ENCODE data around the gene MICAL3.
"Not testable (repeated sequence)": the region's sequence is repeated elsewhere in the genome, so short reads cannot be mapped to it uniquely, and the experiment has no call there.

Gene MICAL3

DNA sequence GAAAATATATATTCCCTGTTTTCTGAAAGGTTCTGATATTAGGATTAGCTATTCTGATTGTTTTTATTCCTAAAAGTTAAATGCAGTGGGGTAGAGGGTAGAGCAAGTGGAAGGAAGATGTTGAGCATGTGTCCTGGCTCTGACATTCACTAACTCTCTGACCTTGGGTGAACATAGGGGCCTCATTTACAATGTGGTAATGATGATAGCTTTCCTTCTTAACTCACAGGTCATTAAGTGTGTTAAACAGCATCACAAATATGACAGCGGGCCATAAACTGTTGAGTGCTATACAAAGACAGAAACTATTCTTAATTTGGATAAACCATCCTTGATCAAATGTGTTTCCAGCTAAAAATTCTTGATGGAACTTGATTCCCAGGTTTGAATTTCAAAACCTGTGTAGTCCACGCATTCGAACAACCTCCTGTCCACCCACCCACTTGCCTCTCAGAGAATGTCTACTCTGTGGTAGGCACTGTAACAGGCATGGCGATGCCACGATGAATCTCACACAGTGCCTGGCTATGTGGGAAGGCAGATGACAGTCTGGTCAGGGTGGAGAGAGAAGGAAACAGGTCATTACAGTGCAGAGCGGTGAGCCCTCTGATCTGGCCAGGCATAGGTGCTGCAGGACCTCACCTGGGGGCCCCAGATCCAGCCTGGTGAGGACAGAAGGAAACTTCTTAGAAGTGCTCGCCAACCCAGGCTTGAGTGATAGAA, 34.2 kb upstream of the MICAL3 start:
- DNase-seq: no peak

DNA sequence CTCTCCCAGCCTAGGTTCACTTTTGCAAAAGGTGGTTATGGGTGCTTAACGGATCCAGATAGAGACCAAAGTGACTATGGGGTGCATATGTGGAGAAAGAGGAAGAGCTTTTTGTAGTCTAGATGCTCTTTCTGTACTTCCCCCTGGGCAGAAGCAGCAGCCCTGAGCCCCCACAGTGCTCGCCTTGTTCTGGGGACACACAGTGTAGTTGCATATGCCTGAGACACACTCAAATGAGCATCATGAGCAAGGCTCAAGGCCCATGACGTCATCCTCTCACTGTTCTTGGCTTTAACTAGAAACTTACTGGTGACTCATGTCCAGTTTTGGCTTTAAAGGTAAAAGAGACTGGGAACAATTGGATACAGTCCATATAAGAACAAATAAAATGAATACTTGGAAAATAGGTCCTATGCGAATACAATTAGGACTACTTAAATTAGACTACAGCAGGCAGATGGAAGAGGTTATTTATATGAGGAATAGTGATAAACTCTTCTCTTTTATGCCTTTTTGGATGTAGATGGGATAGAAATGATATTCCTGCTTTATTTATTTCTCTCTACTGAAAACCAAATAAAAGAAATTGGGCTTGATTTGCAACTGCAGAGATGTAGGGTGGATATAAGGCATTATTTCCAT, 33.3 kb upstream of the MICAL3 start:
- DNase-seq: no peak

DNA sequence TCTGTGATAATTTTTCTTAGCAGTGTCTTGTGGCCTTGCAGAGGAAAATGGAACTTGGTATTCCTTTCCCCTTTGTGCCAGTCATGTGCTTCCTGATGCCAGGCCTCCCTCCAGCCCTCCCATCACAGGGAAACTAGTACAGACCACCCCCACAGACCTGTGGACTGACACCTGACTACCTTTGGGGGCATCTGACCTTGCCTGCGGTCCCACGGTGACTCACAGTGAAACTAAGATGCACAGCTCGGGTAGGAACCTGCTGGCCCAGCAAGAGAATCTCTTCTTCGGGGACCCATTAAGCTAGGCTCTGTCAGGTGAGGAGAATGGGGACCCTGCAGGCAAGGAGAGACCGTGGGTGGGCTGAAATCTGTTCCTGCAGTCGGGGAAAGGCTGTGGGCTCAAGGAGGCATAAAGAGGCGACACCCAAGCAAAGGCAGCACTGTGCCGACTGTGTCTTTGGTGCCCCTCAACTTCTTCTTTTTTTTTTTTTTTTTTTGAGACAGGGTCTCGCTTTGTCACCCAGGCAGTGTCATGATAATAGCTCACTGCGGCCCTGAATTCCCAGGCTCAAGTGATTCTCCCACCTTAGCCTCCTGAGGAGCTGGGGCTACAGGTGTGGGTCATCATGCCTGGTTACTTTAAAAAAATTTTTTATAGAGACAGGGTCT, 32.6 kb upstream of the MICAL3 start:
- no peak for DNase-seq

DNA sequence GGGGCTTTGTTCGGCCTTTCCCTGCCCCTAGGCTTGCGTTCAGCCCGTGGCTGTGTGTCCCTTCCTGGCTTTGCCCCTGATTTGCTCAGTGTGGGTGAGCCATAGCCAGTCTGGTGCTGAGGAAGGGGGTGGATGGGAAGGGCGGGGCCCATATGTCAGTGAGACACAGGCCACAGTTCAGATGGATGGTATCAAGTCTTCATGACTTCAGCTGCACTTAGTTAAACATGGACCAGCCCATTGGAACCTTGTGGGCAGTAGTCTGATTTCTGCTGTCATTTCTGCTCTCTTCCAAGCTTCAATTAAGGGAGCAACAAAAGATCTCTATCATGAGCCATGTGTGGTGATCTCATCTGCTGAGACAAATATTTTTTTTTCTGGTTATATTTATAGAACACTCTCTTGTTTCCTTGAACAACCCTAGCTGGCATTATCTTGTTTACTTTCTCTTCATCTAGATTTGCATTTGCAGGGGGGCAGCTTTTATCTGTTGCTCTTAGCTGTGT, 31.9 kb upstream of the MICAL3 start:
- DNase-seq: no peak

DNA sequence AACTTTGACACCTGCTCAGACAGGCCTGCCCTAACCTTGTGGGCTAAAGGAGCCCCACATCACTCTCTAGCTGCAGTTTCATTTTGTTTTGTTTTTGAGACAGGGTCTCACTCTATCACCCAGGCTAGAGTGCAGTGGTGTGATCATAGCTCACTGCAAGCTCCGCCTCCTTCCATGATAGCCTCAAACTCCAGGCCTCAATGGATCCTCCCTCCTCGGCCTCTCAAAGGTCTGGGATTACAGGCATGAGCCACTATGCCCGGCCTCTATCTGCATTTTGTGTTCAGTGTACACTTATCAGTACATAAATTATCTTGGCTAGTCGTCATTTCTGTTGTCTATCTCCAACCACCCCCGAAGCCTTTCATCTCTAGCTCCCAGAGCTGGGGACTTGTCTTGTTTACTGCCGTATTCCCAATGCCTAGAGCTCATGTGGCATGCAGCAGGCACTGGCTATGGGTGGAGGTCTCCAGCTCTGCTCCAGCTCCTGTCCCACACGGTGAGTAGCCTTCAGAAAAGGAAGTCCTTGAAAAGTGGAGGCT, 31.3 kb upstream of the MICAL3 start:
- no peak for DNase-seq

DNA sequence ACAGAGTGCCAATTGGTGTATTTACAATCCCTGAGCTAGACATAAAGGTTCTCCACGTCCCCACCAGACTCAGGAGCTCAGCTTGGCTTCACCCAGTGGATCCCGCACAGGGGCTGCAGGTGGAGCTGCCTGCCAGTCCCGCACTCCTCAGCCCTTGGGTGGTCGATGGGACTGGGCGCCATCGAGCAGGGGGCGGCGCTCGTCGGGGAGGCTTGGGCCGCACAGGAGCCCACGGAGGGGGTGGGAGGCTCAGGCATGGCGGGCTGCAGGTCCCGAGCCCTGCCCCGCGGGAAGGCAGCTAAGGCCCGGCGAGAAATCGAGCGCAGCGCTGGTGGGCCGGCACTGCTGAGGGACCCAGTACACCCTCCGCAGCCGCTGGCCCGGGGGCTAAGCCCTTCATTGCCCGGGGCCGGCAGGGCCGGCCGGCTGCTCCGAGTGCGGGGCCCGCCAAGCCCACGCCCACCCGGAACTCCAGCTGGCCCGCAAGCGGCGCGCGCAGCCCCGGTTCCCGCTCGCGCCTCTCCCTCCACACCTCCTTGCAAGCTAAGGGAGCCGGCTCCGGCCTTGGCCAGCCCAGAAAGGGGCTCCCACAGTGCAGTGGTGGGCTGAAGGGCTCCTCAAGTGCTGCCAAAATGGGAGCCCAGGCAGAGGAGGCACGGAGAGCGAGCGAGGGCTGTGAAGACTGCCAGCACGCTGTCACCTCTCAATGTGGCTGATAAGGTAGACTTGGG, 29.0 kb upstream of the MICAL3 start:
- DNase-seq: not testable (repeated sequence)

DNA sequence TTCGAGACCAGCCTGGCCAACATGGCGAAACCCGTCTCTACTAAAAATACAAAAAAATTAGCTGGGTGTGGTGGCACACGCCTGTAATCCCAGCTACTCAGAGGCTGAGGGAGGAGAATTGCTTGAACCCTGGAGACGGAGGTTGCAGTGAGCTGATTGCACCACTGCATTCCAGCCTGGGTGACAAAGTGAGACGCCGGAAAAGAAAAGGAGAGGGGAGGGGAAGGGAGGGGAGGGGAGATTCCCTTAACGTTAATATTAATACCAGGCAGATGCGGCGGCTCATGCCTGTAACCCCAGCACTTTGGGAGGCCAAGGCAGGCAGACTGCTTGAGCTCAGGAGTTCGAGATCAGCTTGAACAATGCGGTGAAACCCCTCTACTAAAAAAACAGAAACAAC, 26.8 kb upstream of the MICAL3 start:
- DNase-seq: not testable (repeated sequence)

DNA sequence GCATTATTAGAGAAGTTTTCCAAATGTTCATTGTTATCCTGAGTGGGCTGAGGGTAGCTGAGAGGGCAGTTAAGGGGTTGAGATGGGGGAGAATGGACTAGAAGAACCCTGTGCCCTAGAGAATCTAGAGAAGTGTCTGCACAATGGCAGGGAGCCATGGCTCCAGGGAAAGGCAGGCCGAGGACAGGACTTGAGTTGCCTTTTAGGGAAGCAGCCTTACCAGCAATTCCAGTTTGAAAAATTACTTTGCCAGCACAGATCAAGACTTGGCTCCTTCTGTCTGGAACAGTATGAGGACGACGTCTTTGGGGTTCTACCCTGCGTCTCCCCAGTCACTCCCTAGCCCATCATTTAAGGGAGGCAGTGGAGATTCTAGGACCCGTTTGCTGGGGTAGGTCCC, 25.7 kb upstream of the MICAL3 start:
- no peak for DNase-seq

DNA sequence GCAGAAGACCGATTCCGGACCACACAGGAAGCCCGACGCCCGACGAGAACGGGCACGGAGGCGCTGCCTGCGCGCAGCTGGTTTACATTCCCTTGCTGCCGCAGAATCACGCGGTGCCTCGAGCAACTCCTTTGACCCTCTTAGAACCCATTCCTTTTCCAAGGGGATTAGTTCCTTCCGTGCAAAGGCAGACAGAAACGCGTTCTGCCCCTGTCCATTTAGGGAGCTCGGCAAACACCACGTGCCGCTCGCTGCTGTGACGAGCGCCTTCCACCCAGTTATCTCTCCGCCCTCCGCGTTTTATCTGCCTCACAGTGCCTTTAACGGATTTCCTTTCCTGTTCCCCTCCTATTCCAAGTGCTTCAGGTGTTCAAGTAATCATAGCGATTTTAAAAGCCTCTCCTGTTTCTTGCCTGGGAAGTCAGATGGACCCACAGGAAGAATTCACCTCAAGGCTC, 24.1 kb upstream of the MICAL3 start:
- DNase-seq: no peak

DNA sequence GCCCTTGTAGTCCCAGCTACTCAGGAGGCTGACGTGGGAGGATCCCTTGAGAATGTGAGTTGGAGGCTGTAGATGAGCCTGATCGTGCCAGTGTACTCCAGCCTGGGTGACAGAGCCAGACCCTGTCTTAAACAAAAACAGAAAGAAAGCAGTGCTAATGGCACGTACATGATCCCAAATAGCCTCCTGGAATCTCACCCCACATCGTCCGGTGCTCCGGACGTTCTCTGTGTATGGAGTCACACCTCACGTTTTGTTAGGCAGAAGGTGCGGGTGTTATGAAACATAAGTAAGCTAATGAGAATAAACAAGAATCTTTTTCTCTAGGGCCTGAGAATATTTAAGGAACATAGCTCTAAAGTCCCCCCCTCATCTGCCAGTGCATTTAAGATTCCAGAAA, 23.7 kb upstream of the MICAL3 start:
- no peak for DNase-seq

DNA sequence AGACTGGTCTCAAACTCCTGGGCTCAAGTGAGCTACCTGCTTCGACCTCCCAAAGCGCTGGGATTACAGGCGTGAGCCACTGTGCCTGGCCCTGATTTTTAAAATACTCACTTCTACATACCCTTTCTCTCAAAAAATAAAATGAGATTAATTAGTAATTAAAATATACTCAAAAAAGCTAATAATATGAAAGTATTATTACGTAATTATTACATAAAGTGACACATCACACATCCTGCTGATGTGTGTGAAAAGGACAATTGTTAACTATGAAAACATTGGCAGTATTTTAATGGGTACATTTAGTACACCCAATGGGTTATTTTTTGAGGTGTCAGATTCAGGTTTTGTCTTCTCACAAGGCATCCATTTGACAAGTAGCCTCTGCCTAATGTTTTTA, 21.4 kb upstream of the MICAL3 start:
- DNase-seq: no peak

DNA sequence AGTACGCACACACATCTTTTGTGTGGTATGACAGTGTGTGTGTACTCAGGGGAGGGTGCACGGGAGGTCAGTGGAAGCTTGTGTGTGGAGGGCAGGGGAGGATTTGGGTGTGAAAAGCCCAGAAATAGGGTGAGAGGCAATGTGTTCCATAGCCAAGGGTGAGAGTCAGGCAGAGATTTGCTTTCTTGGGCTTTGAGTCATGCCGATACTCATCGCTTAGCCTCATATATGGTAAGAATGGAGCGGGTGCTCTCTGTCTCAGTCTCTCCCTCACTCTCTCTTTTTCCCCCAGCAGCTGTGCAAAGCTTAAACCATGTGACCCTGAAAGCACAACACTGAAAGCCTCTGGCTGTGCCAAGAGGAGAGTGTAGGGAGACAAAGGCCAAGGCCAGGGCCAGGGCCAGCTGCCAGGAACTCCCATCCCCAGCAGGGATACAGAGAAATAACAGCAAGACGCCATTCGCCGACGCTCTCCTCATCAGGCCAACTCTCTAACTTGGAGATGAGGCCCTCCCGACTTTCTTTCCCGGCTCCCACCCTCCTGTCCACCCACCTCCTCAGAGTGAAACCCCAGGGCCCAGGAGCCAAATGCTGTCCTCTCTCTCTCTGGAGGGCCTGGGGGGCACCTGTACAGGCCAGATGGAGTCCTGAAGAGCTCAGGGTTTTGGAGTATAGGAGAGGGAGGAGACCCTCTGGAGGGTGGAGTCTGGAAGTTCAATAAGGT, 20.3 kb upstream of the MICAL3 start:
- no peak for DNase-seq

DNA sequence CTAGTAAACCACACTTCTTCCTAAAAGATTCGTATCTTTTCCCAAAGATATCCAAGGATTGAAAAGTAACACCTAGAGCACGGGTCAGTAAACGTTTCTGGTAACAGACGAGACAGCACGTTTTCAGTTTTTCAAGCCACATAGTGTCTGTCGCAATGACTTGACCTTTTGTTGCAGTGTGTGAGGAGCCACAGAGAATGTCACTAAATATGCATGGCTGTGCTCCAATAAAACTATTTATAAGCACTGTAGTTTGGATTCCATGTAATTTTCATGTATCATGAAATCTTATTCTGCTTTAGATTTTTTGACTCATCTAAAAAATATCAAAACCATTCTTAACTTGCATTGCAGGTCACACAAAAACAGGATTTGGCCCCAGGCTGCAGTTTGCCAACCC, 18.3 kb upstream of the MICAL3 start:
- no peak for DNase-seq

DNA sequence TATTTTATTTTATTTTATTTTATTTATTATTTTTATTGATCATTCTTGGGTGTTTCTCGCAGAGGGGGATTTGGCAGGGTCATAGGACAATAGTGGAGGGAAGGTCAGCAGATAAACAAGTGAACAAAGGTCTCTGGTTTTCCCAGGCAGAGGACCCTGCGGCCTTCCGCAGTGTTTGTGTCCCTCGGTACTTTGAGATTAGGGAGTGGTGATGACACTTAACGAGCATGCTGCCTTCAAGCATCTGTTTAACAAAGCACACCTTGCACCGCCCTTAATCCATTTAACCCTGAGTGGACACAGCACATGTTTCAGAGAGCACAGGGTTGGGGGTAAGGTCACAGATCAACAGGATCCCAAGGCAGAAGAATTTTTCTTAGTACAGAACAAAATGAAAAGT, 16.5 kb upstream of the MICAL3 start:
- not testable (repeated sequence) for DNase-seq

DNA sequence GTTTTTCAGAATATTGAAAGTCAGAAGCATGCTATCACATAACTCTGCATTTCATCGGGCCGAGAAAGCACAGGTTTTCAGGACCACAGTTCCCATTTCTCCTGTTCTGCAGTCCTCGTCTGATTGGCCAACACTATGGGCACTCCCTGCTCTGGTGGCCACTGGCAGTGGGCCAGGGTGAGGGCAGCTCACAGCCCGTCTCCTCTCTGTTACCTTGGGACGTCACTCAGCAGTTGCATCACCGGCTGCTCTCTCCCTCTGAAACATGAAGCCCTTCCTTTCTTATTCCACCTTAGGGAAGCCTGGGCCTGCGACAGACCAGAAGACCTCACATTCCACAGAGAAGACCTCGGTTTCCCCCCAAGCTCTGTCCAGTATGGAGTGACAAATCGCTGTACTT, 11.4 kb upstream of the MICAL3 start:
- no peak for DNase-seq

DNA sequence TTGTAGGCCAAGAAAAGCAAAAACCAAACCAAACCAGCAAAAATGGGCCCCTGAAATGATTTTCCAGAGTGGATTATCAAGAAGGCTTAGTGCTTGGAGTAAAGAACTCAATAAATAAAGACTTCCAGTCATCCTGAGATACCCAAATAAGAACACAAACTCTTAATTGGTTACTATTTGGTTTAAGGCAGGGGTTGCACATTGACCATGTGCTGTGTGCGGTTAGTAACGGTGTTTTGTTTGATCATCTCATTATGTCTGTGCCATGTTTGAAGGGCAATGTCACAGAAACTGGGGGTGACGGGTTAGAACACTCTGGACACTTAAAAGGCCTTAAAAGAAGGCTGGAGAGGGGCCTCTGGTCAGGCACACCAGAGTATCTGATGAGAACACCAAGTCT, 9.7 kb upstream of the MICAL3 start:
- DNase-seq: no peak

DNA sequence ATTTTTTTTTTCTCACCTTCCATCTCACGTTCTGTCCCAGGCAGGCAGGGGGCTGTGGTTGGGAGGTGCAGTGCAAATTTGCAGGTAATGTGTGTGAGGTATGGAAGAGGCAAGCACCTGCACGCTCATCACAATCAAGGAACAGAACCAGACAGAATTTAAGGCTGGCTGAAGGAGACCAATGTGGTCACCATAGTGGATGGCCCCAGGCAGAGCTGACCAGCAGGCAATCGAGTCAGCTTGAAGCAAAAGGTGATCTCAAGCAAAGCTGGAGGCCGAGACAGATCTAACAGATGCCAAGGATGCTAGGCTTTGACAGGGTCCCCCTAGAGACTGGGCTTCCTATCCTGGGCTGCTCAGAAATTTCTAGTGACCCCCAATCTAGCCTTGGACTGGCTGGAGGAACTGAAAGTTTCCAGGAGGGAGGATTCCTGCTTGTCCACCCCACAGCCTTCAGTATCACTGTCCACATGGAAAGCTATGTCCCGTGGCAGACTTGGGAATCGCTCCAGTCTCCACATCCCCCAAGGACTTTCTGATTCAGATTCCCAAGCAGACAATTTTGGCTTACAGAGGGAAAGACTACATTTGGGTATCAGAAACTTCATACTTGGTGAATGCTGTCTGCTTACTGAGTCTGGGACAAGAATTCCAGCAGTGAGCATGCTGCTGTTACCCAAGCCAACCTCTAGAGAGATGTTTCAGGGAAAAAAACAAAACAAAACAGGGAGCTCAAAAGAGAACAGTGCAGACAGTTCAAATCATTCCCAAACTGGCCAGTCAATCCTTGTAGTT, 9.0 kb upstream of the MICAL3 start:
- no peak for DNase-seq

DNA sequence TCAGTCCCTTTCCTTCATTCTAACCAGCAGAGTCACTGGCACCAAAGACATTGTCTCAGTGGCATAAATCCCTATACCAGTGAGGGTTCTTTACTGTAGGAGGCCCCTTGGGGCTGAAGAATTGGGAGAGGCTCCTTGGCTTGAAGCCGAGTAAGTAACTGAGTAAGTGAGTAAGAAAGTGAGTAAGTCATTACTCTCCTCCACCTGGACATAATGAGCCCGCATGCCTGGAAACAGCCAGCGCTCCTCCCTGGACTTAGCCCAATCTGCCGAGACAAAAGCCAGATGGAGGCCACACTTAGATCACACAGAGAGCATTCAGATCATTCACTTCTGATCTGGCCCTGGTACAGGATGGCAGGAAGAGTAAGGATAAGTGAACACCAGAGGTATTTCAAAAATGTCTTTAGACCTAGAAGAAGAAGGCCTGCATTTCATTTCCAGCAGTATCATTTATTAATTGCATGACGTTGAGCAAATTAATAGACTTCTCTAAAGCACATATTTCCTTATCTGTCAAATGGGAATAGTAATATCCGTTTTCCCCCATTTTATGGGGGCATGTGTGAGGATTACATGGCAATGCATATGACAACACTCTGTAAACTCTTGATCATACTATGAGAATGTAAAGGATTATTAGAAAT, 8.2 kb upstream of the MICAL3 start:
- DNase-seq: no peak

DNA sequence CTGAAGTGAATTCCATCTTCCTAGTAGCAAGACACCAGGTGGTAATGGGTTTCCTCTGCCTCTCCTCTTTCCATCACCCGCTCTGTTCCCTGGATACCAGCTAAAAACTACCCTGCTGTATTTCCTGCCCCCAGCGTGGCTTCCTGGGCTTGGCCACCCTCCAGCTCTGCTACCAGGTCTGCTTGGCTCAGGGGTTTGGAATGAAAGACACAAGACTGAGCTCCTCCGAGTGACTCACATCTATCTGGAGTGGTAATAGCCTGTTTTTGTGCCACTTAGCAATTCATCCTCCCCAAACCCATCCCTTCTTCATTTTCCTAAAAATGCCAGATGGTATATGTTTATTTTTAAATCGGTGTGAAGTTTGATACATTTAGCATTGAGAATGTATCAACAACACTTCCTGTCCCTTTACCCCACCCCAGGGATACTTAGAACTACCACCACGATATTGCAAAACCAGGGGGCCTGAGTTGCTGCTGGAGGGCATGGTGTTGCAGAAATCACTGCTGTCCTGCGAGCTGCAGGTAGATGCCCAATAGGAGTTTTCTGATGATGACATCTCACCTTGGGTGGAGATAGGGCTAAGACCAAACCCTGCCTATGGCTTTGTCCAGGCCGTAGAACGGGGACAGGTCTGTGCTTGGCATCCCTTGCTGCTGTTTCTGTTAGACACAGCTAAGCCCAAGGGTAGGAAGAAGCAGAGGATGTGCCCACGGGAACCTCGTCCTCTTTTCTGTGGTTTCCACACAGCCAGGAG, 7.5 kb upstream of the MICAL3 start:
- DNase-seq: no peak

DNA sequence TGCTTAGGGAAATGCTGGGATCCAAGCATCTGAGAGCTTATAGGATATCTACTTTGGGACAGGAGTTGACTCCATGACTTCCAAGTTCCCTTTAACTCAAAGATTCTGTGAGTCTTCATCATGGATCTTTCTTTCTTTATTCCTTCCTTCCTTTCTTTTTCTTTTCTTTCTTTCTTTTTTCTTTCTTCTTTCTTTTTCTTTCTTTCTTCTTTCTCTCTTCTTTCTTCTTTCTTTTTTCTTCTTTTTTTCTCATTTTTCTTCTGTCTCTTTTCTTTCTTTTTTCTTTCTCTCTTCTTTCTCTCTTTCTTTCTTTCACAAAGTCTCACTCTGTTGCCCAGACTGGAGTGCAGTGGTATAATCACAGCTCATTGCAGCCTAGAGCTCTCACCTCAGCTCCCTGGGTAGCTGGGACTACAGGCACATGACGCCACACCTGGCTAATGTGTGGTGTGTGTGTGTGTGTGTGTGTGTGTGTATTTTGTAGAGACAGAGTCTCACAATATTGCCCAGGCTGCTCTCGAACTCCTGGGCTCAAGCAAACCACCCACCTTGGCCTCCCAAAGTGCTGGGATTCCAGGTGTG, 5.4 kb upstream of the MICAL3 start:
- no peak for DNase-seq

Measured in NCI-H1436 treated with DMSO at 0.1 percent for 48 hours (cell line).